Endothelial cell of umbilical vein (primary cell): ENCODE results near the gene NME4.

Experiments used
- CTCF ChIP-seq, 2 donors: IDR thresholded peaks; 1 replicate in 1 of 2; 2 replicates in 1 of 2; pipeline ENCODE4 v1.5.1; 2011; ENCODE audit warnings: low read length in 2 of 2, mild to moderate bottlenecking in 2 of 2, moderate library complexity in 2 of 2, control low read depth in 1 of 2, inconsistent platforms in 1 of 2, low read depth in 1 of 2; ENCODE audit not compliant: insufficient read depth in 1 of 2; ENCODE audit errors: extremely low read depth in 1 of 2
- EZH2 ChIP-seq: IDR thresholded peaks from 2 replicates; pipeline ENCODE4 v1.6.1; 2012; ENCODE audit warnings: borderline replicate concordance, low read depth, mild to moderate bottlenecking, moderate library complexity, low read length, inconsistent platforms; ENCODE audit not compliant: severe bottlenecking
- FOS ChIP-seq: IDR thresholded peaks from 2 replicates; pipeline ENCODE4 v1.6.1; 2011; ENCODE audit warnings: mild to moderate bottlenecking, low read length, moderate library complexity, borderline replicate concordance; ENCODE audit not compliant: insufficient read depth
- GATA2 ChIP-seq: IDR thresholded peaks from 2 replicates; pipeline ENCODE4 v1.7.0; 2011; ENCODE audit warnings: low read depth, mild to moderate bottlenecking, moderate library complexity, mixed read lengths, low read length; ENCODE audit not compliant: insufficient read length, insufficient read depth
- MAX ChIP-seq: IDR thresholded peaks from 2 replicates; pipeline ENCODE4 v1.6.1; 2011; ENCODE audit not compliant: insufficient read depth, insufficient read length
- MYC ChIP-seq: IDR thresholded peaks from one replicate; pipeline ENCODE4 v1.6.1; 2011; ENCODE audit warnings: mild to moderate bottlenecking, low read depth, low read length
- POLR2A ChIP-seq: IDR thresholded peaks from 2 replicates; pipeline ENCODE4 v1.6.1; 2012; ENCODE audit warnings: low read depth, mild to moderate bottlenecking, control low read depth, low read length
- POLR2AphosphoS5 ChIP-seq: IDR thresholded peaks from 2 replicates; pipeline ENCODE4 v1.6.1; 2012; ENCODE audit warnings: low read depth, mild to moderate bottlenecking, control low read depth, low read length, moderate library complexity; ENCODE audit not compliant: insufficient read depth

GRCh38 chr16:363766-364490 lies 33.1 kb upstream of the NME4 start:
- TF ChIP-seq POLR2A (no peak), CTCF (IDR thresholded peaks at IDR 0.05; ENCODE audit: extremely low read depth in 1 of 2, insufficient read depth in 1 of 2, low read depth in 1 of 2, low read length in 2 of 2) (no peak), EZH2 (no peak), MAX (no peak), MYC (no peak), POLR2AphosphoS5 (no peak), GATA2 (no peak), FOS (no peak)
